ENCODE results near the gene ETFB. TPM values are rescaled to one million over a fixed set of nuclear protein-coding genes. Genes with fewer than 3 reads are reported as not detected.

ETFB gene
- total RNA-seq, 1 experiment from 2014 or later: 140 TPM

DNA sequence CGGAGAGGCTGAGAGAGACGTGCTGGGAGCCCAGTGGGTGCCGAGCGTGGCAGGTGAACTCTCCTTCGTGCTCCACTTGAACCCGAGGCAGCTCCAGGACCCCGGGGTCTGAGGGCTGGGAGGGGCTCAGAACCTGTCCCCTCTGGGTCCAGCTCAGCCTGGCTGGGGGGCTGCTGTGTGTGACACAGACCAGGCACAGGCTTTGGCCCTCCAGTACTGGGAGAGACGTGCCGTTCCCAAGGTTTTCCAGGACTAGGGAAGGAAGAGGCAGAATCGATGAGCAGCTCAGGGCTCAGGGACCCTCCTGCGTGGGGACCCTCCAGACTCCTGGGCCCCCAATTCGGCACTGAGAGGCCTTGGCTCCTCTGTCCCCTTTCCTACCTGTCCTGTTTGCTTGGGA, 49.0 kb upstream of the ETFB start:
- Histone ChIP-seq H3K9me2 (ENCODE audit: insufficient read depth) (no peaks in the 10 kb centered on the region), H3K36me3 (ENCODE audit: control insufficient read depth in 1 of 2, insufficient read depth in 2 of 2, low read length in 2 of 2) (no peaks in the 10 kb centered on the region), H3K79me2 (ENCODE audit: insufficient read depth, low read length) (no peaks in the 10 kb centered on the region), H2AFZ (ENCODE audit: low read depth, low read length, poor library complexity, severe bottlenecking) (no peak overlapping the region), H3K4me2 (ENCODE audit: low read length) (no peak overlapping the region), H3K9me3 (ENCODE audit: control insufficient read depth in 1 of 2, insufficient read depth in 1 of 2, low read depth in 1 of 2, low read length in 2 of 2) (no peaks in the 10 kb centered on the region), H3K27ac (ENCODE audit: low read depth, low read length) (no peak overlapping the region), H3K27me3 (ENCODE audit: insufficient read depth, low read length) (no peaks in the 10 kb centered on the region), H3K9ac (ENCODE audit: low read length) (no peak overlapping the region), H4K20me1 (ENCODE audit: insufficient read depth) (no peaks in the 10 kb centered on the region), H3K4me3 (replicated peaks in 1 of 2; ENCODE audit: low read depth in 1 of 2, low read length in 2 of 2) (no peak overlapping the region), H3K4me1 (ENCODE audit: control insufficient read depth in 1 of 2, insufficient read depth in 2 of 2, low read length in 2 of 2) (no peaks in the 10 kb centered on the region; a peak in 1 of 4 replicates)
- ChIA-PET POLR2A (no interaction called here), CTCF (no interaction called here), RAD21 (ENCODE audit: low non-redundant PET in 1 of 2, low total read pairs in 2 of 2, uncharacterized antibody in 2 of 2, unreplicated experiment in 2 of 2) (no interaction called here)
- no peak for ATAC-seq
- TF ChIP-seq FOSL1 (IDR thresholded peaks at IDR 0.05; ENCODE audit: low read depth) (no peak), CBX3 (IDR thresholded peaks at IDR 0.05; ENCODE audit: low read depth) (no peak), EGR1 (IDR thresholded peaks at IDR 0.05; ENCODE audit: low read depth) (no peak), JUND (IDR thresholded peaks at IDR 0.05) (no peak), POLR2A (IDR thresholded peaks at IDR 0.05; ENCODE audit: borderline replicate concordance, extremely low read depth, insufficient read depth, insufficient read length) (no peak), CEBPB (IDR thresholded peaks at IDR 0.05; ENCODE audit: low read depth) (no peak), EZH2phosphoT487 (IDR thresholded peaks at IDR 0.05; ENCODE audit: borderline replicate concordance) (no peak), ZNF274 (IDR thresholded peaks at IDR 0.05; ENCODE audit: low read depth, low read length) (no peak), SP1 (IDR thresholded peaks at IDR 0.05; ENCODE audit: low read depth) (no peak), EZH2 (IDR thresholded peaks at IDR 0.05) (no peak), YY1 (IDR thresholded peaks at IDR 0.05; ENCODE audit: extremely low read depth, insufficient replicate concordance, low read depth, low read length) (no peak), RAD21 (IDR thresholded peaks at IDR 0.05; ENCODE audit: low read depth) (no peak), POLR2AphosphoS5 (IDR thresholded peaks at IDR 0.05; ENCODE audit: low read depth, low read length) (no peak), ZFX (IDR thresholded peaks at IDR 0.05) (no peak), TCF7L2 (IDR thresholded peaks at IDR 0.05; ENCODE audit: borderline replicate concordance, extremely low read depth, insufficient read depth, insufficient read length) (no peak)
- TF ChIP-seq, protein P1, sequence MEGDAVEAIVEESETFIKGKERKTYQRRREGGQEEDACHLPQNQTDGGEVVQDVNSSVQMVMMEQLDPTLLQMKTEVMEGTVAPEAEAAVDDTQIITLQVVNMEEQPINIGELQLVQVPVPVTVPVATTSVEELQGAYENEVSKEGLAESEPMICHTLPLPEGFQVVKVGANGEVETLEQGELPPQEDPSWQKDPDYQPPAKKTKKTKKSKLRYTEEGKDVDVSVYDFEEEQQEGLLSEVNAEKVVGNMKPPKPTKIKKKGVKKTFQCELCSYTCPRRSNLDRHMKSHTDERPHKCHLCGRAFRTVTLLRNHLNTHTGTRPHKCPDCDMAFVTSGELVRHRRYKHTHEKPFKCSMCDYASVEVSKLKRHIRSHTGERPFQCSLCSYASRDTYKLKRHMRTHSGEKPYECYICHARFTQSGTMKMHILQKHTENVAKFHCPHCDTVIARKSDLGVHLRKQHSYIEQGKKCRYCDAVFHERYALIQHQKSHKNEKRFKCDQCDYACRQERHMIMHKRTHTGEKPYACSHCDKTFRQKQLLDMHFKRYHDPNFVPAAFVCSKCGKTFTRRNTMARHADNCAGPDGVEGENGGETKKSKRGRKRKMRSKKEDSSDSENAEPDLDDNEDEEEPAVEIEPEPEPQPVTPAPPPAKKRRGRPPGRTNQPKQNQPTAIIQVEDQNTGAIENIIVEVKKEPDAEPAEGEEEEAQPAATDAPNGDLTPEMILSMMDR (IDR thresholded peaks at IDR 0.05 in 2 of 3, conservative IDR thresholded peaks at IDR 0.05 in 1 of 3; ENCODE audit: borderline replicate concordance in 1 of 3, insufficient read depth in 1 of 3, low read depth in 2 of 3, low read length in 2 of 3): no peak
- TF ChIP-seq, protein P2, sequence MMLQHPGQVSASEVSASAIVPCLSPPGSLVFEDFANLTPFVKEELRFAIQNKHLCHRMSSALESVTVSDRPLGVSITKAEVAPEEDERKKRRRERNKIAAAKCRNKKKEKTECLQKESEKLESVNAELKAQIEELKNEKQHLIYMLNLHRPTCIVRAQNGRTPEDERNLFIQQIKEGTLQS (IDR thresholded peaks at IDR 0.05): no peak
- TF ChIP-seq, protein P3, sequence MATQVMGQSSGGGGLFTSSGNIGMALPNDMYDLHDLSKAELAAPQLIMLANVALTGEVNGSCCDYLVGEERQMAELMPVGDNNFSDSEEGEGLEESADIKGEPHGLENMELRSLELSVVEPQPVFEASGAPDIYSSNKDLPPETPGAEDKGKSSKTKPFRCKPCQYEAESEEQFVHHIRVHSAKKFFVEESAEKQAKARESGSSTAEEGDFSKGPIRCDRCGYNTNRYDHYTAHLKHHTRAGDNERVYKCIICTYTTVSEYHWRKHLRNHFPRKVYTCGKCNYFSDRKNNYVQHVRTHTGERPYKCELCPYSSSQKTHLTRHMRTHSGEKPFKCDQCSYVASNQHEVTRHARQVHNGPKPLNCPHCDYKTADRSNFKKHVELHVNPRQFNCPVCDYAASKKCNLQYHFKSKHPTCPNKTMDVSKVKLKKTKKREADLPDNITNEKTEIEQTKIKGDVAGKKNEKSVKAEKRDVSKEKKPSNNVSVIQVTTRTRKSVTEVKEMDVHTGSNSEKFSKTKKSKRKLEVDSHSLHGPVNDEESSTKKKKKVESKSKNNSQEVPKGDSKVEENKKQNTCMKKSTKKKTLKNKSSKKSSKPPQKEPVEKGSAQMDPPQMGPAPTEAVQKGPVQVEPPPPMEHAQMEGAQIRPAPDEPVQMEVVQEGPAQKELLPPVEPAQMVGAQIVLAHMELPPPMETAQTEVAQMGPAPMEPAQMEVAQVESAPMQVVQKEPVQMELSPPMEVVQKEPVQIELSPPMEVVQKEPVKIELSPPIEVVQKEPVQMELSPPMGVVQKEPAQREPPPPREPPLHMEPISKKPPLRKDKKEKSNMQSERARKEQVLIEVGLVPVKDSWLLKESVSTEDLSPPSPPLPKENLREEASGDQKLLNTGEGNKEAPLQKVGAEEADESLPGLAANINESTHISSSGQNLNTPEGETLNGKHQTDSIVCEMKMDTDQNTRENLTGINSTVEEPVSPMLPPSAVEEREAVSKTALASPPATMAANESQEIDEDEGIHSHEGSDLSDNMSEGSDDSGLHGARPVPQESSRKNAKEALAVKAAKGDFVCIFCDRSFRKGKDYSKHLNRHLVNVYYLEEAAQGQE (IDR thresholded peaks at IDR 0.05; ENCODE audit: low read depth): no peak
- TF ChIP-seq, protein P4, sequence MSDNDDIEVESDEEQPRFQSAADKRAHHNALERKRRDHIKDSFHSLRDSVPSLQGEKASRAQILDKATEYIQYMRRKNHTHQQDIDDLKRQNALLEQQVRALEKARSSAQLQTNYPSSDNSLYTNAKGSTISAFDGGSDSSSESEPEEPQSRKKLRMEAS (IDR thresholded peaks at IDR 0.05): no peak
- TF ChIP-seq, protein P5, sequence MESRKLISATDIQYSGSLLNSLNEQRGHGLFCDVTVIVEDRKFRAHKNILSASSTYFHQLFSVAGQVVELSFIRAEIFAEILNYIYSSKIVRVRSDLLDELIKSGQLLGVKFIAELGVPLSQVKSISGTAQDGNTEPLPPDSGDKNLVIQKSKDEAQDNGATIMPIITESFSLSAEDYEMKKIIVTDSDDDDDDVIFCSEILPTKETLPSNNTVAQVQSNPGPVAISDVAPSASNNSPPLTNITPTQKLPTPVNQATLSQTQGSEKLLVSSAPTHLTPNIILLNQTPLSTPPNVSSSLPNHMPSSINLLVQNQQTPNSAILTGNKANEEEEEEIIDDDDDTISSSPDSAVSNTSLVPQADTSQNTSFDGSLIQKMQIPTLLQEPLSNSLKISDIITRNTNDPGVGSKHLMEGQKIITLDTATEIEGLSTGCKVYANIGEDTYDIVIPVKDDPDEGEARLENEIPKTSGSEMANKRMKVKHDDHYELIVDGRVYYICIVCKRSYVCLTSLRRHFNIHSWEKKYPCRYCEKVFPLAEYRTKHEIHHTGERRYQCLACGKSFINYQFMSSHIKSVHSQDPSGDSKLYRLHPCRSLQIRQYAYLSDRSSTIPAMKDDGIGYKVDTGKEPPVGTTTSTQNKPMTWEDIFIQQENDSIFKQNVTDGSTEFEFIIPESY (IDR thresholded peaks at IDR 0.05; ENCODE audit: extremely low read depth, insufficient replicate concordance, low read length): no peak
- intact Hi-C loops (cut with micrococcal nuclease): no loop called here
- BruUV-seq (replicated peaks): no TSS peak
- DNase-seq (ENCODE audit: low read depth, low spot score): no peak

Data from HCT116 (cell line).